GM18870 (cell line): ENCODE measurements around the gene KRT40.

Experiments
- ATAC-seq: cut with Tn5 transposase; IDR thresholded peaks from one replicate; pipeline ENCODE4 v1.9.1; 2021; ENCODE audit warnings: moderate library complexity; ENCODE audit not compliant: unreplicated experiment

KRT40 gene

DNA sequence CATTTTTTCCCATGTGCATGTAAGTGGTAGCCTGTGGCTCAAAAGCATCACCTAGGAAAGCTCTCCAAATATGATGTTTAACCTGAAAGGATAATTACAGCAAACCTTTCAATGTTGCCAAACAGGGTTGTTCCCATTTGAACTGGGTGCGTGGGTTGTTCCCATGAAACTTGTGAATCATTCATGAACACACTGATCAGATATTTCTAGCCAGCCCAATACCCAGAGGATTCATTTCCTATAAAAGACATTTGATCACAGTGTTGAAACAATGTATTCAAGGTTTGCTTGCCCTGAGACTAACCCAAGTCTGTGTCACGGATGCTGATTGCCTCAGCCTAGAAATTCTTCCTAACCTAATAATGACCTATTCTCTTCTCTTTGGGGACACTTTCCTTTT, 30.2 kb downstream of the KRT40 start:
- ATAC-seq: no peak

GRCh38 chr17:40952661-40953060, 31.5 kb downstream of the KRT40 start:
- ATAC-seq: no peak

DNA sequence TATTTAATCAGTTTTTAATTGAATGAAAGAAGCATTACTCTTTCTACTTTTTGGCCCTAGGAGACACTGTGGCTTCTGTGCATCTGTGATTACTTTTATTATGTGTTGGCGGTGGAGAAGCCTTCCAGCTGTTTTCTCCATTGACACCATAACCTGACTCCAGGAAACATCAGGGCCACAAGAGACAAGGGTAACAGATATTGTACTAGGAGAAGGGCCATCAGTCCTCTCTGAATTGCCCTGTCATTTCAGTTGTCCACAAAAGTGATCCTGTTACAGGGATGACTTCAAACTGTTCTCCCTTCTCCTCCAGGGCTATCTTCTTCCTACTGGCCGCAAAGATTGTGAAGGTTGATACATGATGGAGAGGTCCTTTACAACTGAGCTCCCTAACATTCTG, 32.0 kb downstream of the KRT40 start:
- ATAC-seq: no peak

DNA sequence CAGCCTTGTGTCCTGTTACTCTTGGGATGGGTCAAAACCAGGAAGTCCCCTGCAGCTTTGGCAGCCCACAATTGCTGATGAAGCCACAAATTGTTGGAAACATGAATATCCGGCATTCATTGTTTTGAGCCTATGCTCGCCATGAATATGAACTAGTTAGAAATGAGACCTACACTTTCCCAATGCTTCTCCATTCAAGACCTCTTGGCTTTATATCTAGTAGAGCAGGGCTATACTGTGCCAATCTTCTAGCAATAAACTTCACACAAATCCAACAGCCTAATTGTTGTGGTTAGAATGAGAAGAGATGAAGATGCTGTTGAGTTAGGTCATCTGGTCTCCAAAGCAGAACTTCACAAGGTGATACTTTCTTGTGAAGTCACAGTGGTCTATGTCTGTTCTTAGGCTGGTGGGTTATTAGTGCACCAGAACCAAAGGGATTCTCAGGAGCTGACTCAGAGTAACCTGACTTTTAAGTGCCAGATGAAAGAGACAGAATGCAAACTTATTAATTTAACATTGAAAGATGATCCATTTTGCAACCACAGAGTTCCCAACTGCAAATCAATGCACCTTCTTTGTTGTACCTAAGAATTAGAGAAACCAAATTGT, 33.0 kb downstream of the KRT40 start:
- no peak for ATAC-seq

DNA sequence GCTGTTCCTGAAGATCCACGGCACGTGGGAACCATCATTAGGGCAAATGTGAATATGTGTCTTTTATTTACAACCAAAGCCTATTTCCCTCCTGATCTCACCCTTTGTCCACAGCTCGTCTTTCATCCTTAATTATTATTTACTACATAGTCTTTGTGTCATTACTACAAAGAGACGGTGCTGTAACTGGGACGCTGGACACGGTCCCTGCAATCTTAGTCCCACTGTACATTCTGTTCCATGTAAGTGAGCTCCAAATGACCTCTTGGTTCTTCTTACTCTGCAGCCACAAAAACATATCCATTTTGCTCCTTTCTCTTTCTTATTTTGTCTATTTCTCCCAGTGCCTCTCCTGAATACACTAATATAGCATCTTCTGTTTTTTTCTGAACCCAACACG, 34.0 kb downstream of the KRT40 start:
- no peak for ATAC-seq

DNA sequence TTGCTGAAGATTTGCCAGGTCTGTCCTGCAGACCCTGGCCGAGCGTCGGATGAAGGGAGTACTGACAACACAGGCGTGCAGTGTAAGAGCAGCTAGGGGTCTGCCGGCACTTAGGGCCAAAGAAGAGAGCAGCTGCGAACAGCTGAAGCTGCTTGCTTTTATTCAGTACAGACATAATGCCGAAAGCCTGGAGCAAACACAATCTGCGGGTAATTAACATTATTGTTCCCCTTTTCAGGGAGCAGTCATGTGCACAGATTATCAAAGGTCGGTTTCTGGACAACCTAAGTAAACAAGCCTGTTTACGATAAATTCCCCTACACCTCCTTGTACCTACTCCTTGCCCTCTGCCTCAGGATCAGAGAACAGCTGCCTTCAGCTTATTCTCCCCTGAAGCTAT, 34.7 kb downstream of the KRT40 start:
- no peak for ATAC-seq

GRCh38 chr17:40947929-40948328, 36.2 kb downstream of the KRT40 start:
- ATAC-seq: no peak

GRCh38 chr17:40945414-40945813, 38.7 kb downstream of the KRT40 start:
- no peak for ATAC-seq

DNA sequence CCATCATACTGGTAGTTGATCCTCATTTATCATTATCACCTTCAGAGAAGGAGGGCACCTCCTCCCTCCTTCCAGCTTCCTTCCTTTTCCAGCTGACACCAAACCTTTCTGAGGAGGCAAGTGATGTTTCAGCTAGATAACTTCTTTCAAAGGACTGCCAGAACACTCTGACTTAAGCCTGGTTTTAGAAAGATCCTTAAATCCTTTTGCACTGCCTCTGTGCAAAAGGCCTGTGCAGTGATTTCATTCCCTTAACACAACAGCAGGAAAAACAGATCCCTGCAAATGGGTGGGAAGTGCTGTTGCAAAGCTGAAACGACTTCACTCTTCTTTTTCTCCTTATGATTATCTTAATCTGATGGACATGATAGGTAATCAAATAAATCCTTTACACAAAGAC, 39.6 kb downstream of the KRT40 start:
- ATAC-seq: no peak

GRCh38 chr17:40942553-40942952, 41.6 kb downstream of the KRT40 start:
- no peak for ATAC-seq

- ATAC-seq: no peak
Observed at GRCh38 chr17:40940266-40940665, 43.9 kb downstream of the KRT40 start.

GRCh38 chr17:40938981-40939380, 45.1 kb downstream of the KRT40 start:
- ATAC-seq: no peak

DNA sequence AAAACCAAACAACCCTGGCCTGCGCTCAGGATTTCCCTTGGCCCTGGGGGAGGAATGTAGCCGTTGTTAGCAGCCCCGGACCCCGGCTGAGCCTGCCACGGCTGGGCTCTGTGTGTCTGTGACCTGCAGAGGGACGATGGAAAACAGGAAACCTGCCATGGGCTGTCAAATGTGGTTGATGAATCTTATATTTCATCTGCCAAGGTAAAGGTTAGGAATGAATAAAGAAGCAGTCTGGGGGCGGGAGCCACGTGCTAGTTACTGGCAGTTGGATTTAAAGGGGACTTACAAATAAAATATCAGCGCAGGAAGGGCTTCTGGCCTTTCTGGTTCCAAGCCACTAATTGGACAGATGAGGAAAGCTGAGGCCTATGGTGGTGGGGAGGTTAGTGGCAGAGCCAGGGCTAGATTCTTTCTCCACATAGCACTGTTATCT, 46.7 kb downstream of the KRT40 start, which contains the start of gene KRT23:
KRT23 (minus strand) TSS at position 263 of the 436 bp plus-strand sequence. CDS start 1,043 bp downstream, outside the sequence.
- no peak for ATAC-seq

DNA sequence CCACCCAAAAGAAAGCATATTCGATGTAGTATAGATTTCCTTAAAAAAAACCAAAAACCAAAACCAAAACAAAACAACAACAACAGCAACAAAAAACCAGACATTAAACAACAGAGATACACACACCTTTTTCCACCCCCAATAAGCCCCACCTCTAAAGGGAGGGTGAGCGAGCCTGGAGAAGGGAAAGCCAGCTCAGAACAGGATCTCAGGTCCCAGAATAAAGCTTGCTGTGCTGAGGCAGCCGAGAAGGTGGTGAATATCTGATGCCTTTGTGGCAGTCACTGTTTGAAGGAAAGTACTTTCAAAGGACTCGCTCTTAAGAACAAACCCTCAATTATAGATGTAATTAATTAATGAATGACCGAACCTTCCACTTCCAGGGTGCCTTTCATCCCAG, 47.1 kb downstream of the KRT40 start:
- ATAC-seq: no peak

DNA sequence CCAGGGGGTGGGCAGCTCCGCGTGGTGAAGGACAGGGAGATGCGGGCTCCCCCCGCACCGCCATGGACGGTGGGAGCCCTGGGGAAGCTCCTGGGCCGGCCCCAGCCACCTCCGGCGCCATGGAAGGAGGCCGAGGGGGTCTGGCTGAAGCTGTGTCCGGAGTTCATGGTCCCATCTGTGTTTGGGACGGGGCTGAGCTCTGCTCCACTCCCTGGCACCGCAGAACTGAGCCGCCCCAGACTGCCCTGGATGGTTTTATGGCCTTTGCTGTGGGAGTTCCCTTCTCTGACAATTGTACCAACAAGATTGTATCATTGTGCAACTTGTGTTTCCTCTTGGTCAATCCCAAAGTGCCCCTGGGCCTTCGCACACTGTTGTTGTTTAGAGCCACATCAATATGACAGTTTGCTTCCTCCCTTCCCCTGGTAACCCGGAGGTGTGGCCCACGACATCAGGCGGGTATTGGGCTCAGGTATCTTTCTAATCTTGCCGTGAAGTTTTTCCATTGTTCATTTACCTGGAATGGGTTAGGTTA, 47.6 kb downstream of the KRT40 start:
- ATAC-seq: no peak

DNA sequence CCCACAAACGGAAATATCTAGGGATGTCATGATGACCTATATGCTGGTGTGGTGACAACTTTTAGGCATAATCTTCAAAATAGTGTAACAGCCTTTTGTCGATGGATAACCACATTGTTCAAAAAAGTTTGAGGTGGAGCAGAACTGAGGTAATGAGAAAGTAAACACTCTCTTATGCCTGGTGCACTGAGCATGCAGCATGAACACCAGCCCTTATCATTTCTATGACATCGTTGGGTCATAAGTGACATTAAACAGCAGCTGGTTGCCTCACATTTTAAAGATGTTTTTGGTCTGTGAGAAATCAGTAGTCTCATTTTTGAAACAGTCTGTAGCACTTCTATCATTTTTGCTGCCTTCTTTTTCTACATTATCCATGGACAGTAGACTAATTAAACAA, 48.5 kb downstream of the KRT40 start:
- no peak for ATAC-seq

DNA sequence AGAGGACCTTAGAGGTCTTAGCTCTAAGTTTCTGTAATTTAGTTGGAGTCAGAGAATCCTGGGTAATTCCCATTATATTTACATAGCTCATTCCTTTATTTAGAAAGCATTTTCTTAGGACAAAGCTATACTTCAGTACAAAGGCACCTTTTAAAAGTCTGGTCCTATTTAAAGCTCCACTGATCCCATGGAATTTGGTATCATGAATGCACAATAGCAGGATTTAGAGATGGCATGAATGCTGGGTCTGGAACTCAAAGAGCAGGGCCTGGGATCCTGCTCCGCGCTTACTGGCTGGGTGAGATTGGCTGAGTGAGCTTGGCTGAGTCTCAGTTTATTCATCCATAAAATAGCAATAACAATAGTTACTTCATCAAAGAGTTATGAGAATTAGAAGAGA, 51.5 kb downstream of the KRT40 start:
- no peak for ATAC-seq

GRCh38 chr17:40931311-40931710, 52.8 kb downstream of the KRT40 start:
- no peak for ATAC-seq
